ENCODE data around the gene INPP5K. TPM values are rescaled to one million over a fixed set of nuclear protein-coding genes. Genes with fewer than 3 reads are reported as not detected.
A peak's percentile ranks its signal among the peaks of the same experiment; 100 is the strongest.

Gene INPP5K
- total RNA-seq, 1 experiment from 2014 or later: 26.2 TPM

DNA sequence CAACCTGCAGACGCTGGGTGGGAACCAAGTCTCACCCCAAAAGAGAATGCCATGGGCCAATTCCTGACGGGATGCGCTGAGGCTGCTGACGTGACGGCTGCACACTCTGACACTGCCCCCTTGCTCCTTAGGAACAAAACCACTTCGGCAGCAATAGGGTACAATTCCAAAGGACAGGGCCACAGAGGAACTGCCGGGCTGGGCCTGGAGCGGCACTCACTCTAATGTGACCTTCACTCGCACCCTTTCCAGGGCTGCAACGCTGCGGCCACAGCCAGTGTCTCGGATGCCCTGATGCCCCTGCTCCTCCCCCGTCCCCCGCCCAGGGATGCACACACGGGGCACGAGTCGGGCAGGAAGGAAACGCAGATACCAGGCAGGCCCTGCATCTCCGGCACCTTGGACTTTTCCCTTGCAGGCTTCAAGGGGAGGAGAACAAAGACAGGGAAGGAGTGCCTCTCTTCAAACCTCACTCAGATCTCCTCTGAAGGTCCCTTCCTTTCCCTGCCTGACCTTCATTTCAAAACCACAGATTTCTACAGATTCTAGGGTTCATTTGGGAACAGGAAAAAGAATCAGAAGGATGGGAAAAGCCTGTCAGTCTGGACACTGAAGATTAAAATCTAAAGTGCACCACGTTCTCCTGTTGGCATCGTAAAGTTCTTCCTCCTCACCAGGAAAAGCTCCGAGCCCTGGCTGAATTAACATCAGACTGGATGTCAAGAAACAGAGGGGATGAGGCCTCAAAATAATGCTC lies 43.9 kb upstream of the INPP5K start:
- no peak overlapping the region for H3K27ac ChIP-seq (ENCODE audit: low read depth, low read length, poor library complexity, severe bottlenecking)
- no peaks in the 10 kb centered on the region for H3K27me3 ChIP-seq (replicated peaks; ENCODE audit: insufficient read depth, low read depth, low read length, poor library complexity)
- BruUV-seq (replicated peaks): TSS peak; percentile 11
- no peaks in the 10 kb centered on the region for H3K9me3 ChIP-seq (ENCODE audit: low read depth, low read length, poor library complexity, severe bottlenecking)
- TF ChIP-seq, protein P1, sequence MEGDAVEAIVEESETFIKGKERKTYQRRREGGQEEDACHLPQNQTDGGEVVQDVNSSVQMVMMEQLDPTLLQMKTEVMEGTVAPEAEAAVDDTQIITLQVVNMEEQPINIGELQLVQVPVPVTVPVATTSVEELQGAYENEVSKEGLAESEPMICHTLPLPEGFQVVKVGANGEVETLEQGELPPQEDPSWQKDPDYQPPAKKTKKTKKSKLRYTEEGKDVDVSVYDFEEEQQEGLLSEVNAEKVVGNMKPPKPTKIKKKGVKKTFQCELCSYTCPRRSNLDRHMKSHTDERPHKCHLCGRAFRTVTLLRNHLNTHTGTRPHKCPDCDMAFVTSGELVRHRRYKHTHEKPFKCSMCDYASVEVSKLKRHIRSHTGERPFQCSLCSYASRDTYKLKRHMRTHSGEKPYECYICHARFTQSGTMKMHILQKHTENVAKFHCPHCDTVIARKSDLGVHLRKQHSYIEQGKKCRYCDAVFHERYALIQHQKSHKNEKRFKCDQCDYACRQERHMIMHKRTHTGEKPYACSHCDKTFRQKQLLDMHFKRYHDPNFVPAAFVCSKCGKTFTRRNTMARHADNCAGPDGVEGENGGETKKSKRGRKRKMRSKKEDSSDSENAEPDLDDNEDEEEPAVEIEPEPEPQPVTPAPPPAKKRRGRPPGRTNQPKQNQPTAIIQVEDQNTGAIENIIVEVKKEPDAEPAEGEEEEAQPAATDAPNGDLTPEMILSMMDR (conservative IDR thresholded peaks at IDR 0.05; ENCODE audit: low read depth, low read length): no peak
- no peak for TF ChIP-seq EZH2 (IDR thresholded peaks at IDR 0.05; ENCODE audit: borderline replicate concordance, low read depth, low read length, poor library complexity, severe bottlenecking)
- ChIA-PET CTCF (no interaction called here), POLR2A (ENCODE audit: low non-redundant PET) (no interaction called here)
- DNase-seq (ENCODE audit: low spot score): no peak
- no peak overlapping the region for H3K4me3 ChIP-seq (ENCODE audit: low read depth, low read length, poor library complexity, severe bottlenecking)
- intact Hi-C loops (cut with micrococcal nuclease; ENCODE audit: unreplicated experiment): no loop called here
- H3K36me3 ChIP-seq (ENCODE audit: insufficient read depth, low read length, poor library complexity, severe bottlenecking): no peaks in the 10 kb centered on the region
- peaks cover 7% of the 10 kb centered on the region for H3K4me1 ChIP-seq (ENCODE audit: insufficient read depth, low read length, poor library complexity, severe bottlenecking)

DNA sequence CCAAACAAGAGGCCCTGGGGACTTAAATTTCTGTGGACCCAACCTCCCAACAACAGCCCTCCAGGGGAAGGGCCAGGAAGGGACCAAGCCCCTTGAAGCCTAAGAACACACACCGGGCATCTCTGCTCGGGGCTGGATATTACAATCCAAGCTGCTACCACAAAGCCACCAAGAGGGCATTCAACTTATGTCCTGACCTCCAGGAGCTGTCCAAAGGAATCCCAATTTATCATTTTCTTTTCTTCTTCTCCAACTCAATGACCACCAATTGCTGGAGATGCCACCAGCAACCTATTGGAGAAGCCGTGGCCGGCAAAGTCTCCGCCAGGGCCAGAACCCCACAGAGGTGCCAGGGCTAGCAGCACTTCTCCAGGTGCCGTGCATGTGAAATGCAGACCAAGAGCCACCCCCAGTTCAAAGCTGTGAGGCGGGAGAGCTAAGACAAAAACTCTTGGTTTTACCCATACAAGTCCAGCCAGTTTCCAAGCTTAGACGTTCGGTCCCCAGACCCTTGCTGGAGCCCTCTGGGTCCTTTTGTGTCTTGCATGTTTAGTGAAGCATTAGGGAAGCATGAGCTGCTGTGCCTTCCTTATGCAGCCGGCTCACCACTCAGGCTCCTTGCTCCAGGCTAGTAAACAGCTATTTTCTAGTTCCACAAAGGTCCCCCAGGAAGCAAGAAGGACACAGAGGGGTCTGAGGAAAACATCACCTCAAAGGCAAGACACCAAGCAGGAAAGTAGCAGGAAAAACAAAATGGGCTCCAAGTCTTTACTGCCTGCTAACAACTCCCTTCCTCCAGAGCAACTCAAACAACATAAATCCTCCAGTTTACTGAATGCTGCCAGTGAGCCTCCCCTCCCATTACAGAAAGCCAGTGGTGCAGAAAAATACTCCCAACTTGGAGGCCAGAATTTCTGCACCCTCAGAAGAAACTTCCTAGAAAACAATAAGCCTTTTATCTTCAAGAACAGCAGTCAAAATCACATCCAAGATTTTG lies 42.9 kb upstream of the INPP5K start:
- Histone ChIP-seq H3K27me3 (replicated peaks; ENCODE audit: insufficient read depth, low read depth, low read length, poor library complexity) (no peaks in the 10 kb centered on the region), H3K27ac (ENCODE audit: low read depth, low read length, poor library complexity, severe bottlenecking) (no peak overlapping the region), H3K36me3 (ENCODE audit: insufficient read depth, low read length, poor library complexity, severe bottlenecking) (no peaks in the 10 kb centered on the region), H3K4me3 (ENCODE audit: low read depth, low read length, poor library complexity, severe bottlenecking) (no peak overlapping the region), H3K9me3 (ENCODE audit: low read depth, low read length, poor library complexity, severe bottlenecking) (no peaks in the 10 kb centered on the region), H3K4me1 (ENCODE audit: insufficient read depth, low read length, poor library complexity, severe bottlenecking) (peaks cover 14% of the 10 kb centered on the region)
- ChIA-PET CTCF (no interaction called here), POLR2A (ENCODE audit: low non-redundant PET) (interaction anchor here (0.6 kb wide), 1 partner anchor 47 kb away, joined by 3 read pairs; no protein-coding TSS in a partner anchor)
- DNase-seq (ENCODE audit: low spot score): no peak
- intact Hi-C loops (cut with micrococcal nuclease; ENCODE audit: unreplicated experiment): no loop called here
- no TSS peak for BruUV-seq (replicated peaks)
- TF ChIP-seq EZH2 (IDR thresholded peaks at IDR 0.05; ENCODE audit: borderline replicate concordance, low read depth, low read length, poor library complexity, severe bottlenecking): no peak
- TF ChIP-seq, protein P1 (conservative IDR thresholded peaks at IDR 0.05; ENCODE audit: low read depth, low read length): no peak

DNA sequence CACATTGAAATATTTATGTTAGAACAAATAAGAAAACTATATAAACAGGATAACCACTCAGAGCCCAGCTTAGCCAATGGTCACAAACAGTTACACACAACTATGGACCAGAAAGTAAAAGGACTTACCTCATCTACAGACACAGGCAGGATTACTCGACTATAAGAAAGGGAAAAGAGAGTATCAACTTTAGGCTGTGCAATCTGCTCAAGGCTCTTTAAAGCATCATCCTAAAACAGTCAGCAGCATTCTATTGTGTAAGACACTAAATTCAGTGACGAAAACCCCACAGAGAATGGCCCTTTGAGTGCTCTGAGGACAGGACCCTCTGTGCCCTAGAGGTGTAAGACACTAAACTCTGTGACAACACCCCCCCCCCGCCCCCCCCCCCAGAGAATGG lies 42.0 kb upstream of the INPP5K start:
- POLR2A ChIA-PET (ENCODE audit: low non-redundant PET): no interaction called here
- CTCF ChIA-PET: no interaction called here
- no peaks in the 10 kb centered on the region for H3K9me3 ChIP-seq (ENCODE audit: low read depth, low read length, poor library complexity, severe bottlenecking)

More for the DNA sequence above, 42.0 kb upstream of the INPP5K start:
- TF ChIP-seq, protein P1 (conservative IDR thresholded peaks at IDR 0.05; ENCODE audit: low read depth, low read length): no peak
- no peak for TF ChIP-seq EZH2 (IDR thresholded peaks at IDR 0.05; ENCODE audit: borderline replicate concordance, low read depth, low read length, poor library complexity, severe bottlenecking)
- Histone ChIP-seq H3K4me3 (ENCODE audit: low read depth, low read length, poor library complexity, severe bottlenecking) (no peak overlapping the region), H3K27ac (ENCODE audit: low read depth, low read length, poor library complexity, severe bottlenecking) (no peak overlapping the region), H3K27me3 (replicated peaks; ENCODE audit: insufficient read depth, low read depth, low read length, poor library complexity) (no peaks in the 10 kb centered on the region), H3K4me1 (ENCODE audit: insufficient read depth, low read length, poor library complexity, severe bottlenecking) (peaks cover 14% of the 10 kb centered on the region), H3K36me3 (ENCODE audit: insufficient read depth, low read length, poor library complexity, severe bottlenecking) (no peaks in the 10 kb centered on the region)
- DNase-seq (ENCODE audit: low spot score): no peak
- no TSS peak for BruUV-seq (replicated peaks)
- intact Hi-C loops (cut with micrococcal nuclease; ENCODE audit: unreplicated experiment): no loop called here

Measured in A673 (cell line).